Measurements from ENCODE around the gene OR6J1.
"Not testable (repeated sequence)": the region's sequence is repeated elsewhere in the genome, so short reads cannot be mapped to it uniquely, and the experiment has no call there.

Gene OR6J1

DNA sequence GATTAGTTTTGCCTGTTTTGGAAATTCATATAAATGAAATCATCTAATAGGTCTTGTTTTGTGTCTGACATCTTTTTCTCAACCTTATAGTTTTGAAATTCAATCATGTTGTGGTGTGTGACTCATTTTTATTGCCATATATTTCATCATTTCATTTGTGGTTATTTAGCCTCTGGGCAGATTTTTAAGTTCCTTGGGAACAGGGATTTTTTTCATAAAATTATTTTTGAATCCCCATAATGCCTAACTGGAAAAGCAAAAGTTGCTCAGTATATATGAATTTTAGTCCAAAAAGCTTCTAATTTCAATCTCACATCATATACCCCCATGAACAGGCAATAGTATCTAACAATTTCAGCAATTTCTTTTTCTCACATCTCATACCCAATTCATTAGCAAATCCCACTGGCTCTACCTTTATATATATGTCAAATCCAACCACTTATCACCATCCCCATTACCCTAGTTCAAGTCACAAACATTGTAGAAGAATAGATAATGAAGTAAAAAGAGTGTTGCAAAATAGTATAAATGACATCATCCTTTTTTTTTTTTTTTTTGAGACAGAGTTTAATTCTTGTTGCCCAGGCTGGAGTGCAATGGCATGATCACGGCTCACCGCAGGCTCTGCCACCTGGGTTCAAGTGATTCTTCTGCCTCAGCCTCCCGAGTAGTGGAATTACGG, 2.6 kb upstream of the OR6J1 start:
- H3K27me3 ChIP-seq (ENCODE audit: insufficient read depth, poor library complexity, severe bottlenecking), result no peaks in the 10 kb centered on the region
- no peaks in the 10 kb centered on the region for H3K36me3 ChIP-seq (ENCODE audit: low read depth)
- TF ChIP-seq, protein P1, sequence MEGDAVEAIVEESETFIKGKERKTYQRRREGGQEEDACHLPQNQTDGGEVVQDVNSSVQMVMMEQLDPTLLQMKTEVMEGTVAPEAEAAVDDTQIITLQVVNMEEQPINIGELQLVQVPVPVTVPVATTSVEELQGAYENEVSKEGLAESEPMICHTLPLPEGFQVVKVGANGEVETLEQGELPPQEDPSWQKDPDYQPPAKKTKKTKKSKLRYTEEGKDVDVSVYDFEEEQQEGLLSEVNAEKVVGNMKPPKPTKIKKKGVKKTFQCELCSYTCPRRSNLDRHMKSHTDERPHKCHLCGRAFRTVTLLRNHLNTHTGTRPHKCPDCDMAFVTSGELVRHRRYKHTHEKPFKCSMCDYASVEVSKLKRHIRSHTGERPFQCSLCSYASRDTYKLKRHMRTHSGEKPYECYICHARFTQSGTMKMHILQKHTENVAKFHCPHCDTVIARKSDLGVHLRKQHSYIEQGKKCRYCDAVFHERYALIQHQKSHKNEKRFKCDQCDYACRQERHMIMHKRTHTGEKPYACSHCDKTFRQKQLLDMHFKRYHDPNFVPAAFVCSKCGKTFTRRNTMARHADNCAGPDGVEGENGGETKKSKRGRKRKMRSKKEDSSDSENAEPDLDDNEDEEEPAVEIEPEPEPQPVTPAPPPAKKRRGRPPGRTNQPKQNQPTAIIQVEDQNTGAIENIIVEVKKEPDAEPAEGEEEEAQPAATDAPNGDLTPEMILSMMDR (IDR thresholded peaks at IDR 0.05; ENCODE audit: poor library complexity, severe bottlenecking), result no peak
- peaks cover 39% of the 10 kb centered on the region for H3K4me1 ChIP-seq (ENCODE audit: insufficient read depth, poor library complexity, severe bottlenecking)
- H3K9me3 ChIP-seq (ENCODE audit: severe bottlenecking), result no peaks in the 10 kb centered on the region
- peak overlapping the region; percentile 85 for H3K27ac ChIP-seq (ENCODE audit: poor library complexity, severe bottlenecking)
- no peak overlapping the region for H3K4me3 ChIP-seq (ENCODE audit: severe bottlenecking)
- peak; percentile 34 for ATAC-seq (ENCODE audit: low read depth)
- DNase-seq (ENCODE audit: low spot score), result no peak

DNA sequence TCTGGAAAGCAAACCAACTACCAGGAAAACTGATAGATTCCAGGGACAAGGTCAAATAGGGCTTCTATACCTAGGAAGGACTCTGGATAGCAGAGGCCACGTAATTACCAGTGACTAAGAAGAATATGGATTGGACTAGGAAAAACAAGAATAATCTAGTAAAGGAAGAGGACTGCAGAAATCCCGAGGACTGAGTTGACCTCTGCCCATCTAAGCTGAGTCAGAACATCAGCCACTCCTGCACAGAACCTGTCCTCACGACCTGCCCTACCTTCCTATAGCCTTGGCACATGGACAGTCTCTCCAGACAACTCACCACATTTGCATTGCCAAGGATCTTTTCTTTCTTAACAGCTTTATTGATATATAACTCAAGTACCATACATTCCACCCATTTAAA, 2.3 kb downstream of the OR6J1 start:
- Histone ChIP-seq H3K4me1 (ENCODE audit: insufficient read depth, poor library complexity, severe bottlenecking) (peaks cover 18% of the 10 kb centered on the region), H3K4me3 (ENCODE audit: severe bottlenecking) (no peak overlapping the region), H3K36me3 (ENCODE audit: low read depth) (no peaks in the 10 kb centered on the region), H3K9me3 (ENCODE audit: severe bottlenecking) (no peaks in the 10 kb centered on the region), H3K27ac (ENCODE audit: poor library complexity, severe bottlenecking) (no peak overlapping the region), H3K27me3 (ENCODE audit: insufficient read depth, poor library complexity, severe bottlenecking) (no peaks in the 10 kb centered on the region)
- DNase-seq (ENCODE audit: low spot score) (no peak), ATAC-seq (ENCODE audit: low read depth) (peak; percentile 63)
- TF ChIP-seq, protein P1 (IDR thresholded peaks at IDR 0.05; ENCODE audit: poor library complexity, severe bottlenecking), result no peak

DNA sequence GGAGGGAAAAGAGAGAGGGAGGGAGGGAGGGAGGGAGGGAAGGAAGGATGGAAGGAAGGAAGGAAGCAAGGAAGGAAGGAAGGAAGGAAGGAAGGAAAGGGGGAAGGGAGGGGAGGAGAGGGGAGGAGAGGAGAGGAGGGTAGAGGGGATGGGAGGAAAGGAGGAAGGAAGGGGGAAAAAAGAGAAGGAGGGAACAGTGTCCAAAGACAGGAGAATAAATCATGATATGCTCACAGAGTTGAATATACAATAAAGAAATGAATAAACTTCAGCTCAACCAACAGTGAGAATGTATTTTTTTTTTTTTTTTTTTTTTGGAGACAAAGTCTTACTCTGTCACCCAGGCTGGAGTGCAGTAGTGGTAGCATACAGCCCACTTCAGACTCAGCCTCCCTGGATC, 4.0 kb downstream of the OR6J1 start:
- H3K27me3 ChIP-seq (ENCODE audit: insufficient read depth, poor library complexity, severe bottlenecking), result no peaks in the 10 kb centered on the region
- DNase-seq (ENCODE audit: low spot score), result no peak

GRCh38 chr14:22635980-22636379, 8.2 kb downstream of the OR6J1 start:
- not testable (repeated sequence) for H3K27ac ChIP-seq (ENCODE audit: poor library complexity, severe bottlenecking); H3K4me1 ChIP-seq (ENCODE audit: insufficient read depth, poor library complexity, severe bottlenecking); H3K4me3 ChIP-seq (ENCODE audit: severe bottlenecking); H3K36me3 ChIP-seq (ENCODE audit: low read depth); DNase-seq (ENCODE audit: low spot score); H3K9me3 ChIP-seq (ENCODE audit: severe bottlenecking); ATAC-seq (ENCODE audit: low read depth); H3K27me3 ChIP-seq (ENCODE audit: insufficient read depth, poor library complexity, severe bottlenecking)

More for the DNA sequence above, 4.0 kb downstream of the OR6J1 start:
- no peak overlapping the region for H3K4me3 ChIP-seq (ENCODE audit: severe bottlenecking)
- H3K36me3 ChIP-seq (ENCODE audit: low read depth), result no peaks in the 10 kb centered on the region
- TF ChIP-seq, protein P1 (IDR thresholded peaks at IDR 0.05; ENCODE audit: poor library complexity, severe bottlenecking), result no peak
- peaks cover 6% of the 10 kb centered on the region for H3K4me1 ChIP-seq (ENCODE audit: insufficient read depth, poor library complexity, severe bottlenecking)
- ATAC-seq (ENCODE audit: low read depth), result no peak
- H3K9me3 ChIP-seq (ENCODE audit: severe bottlenecking), result no peaks in the 10 kb centered on the region
- H3K27ac ChIP-seq (ENCODE audit: poor library complexity, severe bottlenecking), result no peak overlapping the region

DNA sequence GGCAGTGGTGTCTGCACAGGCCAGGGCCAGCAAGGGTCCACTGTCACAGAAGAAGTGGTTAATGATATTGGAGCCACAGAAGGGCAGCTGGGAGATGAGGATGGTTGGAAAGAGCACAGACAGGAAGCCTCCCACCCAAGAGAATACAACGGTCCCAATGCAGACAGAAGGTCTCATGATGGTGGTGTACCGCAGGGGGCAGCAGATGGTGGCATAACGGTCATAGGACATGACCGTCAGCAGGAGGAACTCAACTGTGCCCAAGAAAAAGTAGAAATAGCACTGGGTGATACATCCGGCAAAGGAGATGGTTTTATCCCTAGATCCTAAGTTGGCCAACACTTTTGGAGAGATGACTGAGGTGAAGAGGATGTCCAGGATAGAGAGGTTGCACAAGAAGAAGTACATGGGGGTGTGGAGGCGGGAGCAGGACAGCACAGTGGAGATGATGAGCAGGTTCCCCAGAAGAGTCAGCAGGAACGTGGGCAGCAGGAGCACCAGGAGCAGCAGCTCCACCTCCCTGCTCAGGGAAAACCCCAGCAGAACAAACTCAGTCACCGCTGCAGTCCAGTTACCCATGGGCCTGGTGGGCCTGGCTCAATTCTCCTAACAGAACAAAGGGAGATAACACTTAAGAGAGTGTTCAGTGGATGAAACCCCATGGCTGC, 9.8 kb downstream of the OR6J1 start:
- no peaks in the 10 kb centered on the region for H3K9me3 ChIP-seq (ENCODE audit: severe bottlenecking)
- TF ChIP-seq, protein P1 (IDR thresholded peaks at IDR 0.05; ENCODE audit: poor library complexity, severe bottlenecking), result no peak
- H3K4me1 ChIP-seq (ENCODE audit: insufficient read depth, poor library complexity, severe bottlenecking), result no peaks in the 10 kb centered on the region
- H3K27me3 ChIP-seq (ENCODE audit: insufficient read depth, poor library complexity, severe bottlenecking), result no peaks in the 10 kb centered on the region
- ATAC-seq (ENCODE audit: low read depth) (no peak), DNase-seq (ENCODE audit: low spot score) (no peak)
- no peak overlapping the region for H3K27ac ChIP-seq (ENCODE audit: poor library complexity, severe bottlenecking)
- no peak overlapping the region for H3K4me3 ChIP-seq (ENCODE audit: severe bottlenecking)
- H3K36me3 ChIP-seq (ENCODE audit: low read depth), result no peaks in the 10 kb centered on the region
